Measurements from ENCODE around the gene YPEL4.

Gene YPEL4

GRCh38 chr11:57635246-57635645 is 14.5 kb downstream of the YPEL4 start:
- H3K23ac ChIP-seq (ENCODE audit: low read length): no peak overlapping the region
- H4K8ac ChIP-seq (ENCODE audit: low read depth, low read length): no peak overlapping the region
- no peak overlapping the region for H2AK5ac ChIP-seq (ENCODE audit: low read length)
- H3K79me1 ChIP-seq (ENCODE audit: low read length): peaks cover 3% of the 10 kb centered on the region
- H3K56ac ChIP-seq (ENCODE audit: low read length): no peak overlapping the region
- H3K79me2 ChIP-seq (ENCODE audit: control insufficient read depth, insufficient read depth, low read length): peaks cover 15% of the 10 kb centered on the region
- no peak overlapping the region for H3K27ac ChIP-seq (ENCODE audit: low read depth, low read length)
- no peak for DNase-seq
- H3K18ac ChIP-seq (ENCODE audit: low read length): no peak overlapping the region
- H3K9ac ChIP-seq (ENCODE audit: low read length): no peak overlapping the region
- no peaks in the 10 kb centered on the region for H3K27me3 ChIP-seq (ENCODE audit: insufficient read depth, low read length, poor library complexity)
- H3K4ac ChIP-seq (ENCODE audit: low read depth, low read length): no peak overlapping the region
- H3K4me2 ChIP-seq (ENCODE audit: low read length): no peak overlapping the region
- no peak overlapping the region for H3K4me3 ChIP-seq (ENCODE audit: low read length)
- no CpG with 5 or more reads among the region's 8 CpGs for WGBS (ENCODE audit: extremely low coverage, insufficient coverage, low lambda C conversion rate)
- H4K5ac ChIP-seq (ENCODE audit: low read length): no peak overlapping the region
- H3K36me3 ChIP-seq (ENCODE audit: control insufficient read depth, insufficient read depth, low read length): no peaks in the 10 kb centered on the region
- H2BK120ac ChIP-seq (ENCODE audit: low read depth, low read length): no peak overlapping the region
- no peak overlapping the region for H2BK15ac ChIP-seq (replicated peaks; ENCODE audit: low read depth)
- H3K4me1 ChIP-seq (ENCODE audit: control insufficient read depth, low read depth, low read length): peaks cover 5% of the 10 kb centered on the region
- H2BK5ac ChIP-seq (ENCODE audit: low read length): no peak overlapping the region

GRCh38 chr11:57634311-57634710 is 15.4 kb downstream of the YPEL4 start:
- Histone ChIP-seq H2BK15ac (replicated peaks; ENCODE audit: low read depth) (no peak overlapping the region), H3K23ac (ENCODE audit: low read length) (no peak overlapping the region), H2AK5ac (ENCODE audit: low read length) (no peak overlapping the region), H3K18ac (ENCODE audit: low read length) (no peak overlapping the region), H3K27me3 (ENCODE audit: insufficient read depth, low read length, poor library complexity) (no peaks in the 10 kb centered on the region), H4K5ac (ENCODE audit: low read length) (no peak overlapping the region), H3K4me2 (ENCODE audit: low read length) (no peak overlapping the region), H4K8ac (ENCODE audit: low read depth, low read length) (no peak overlapping the region), H2BK5ac (ENCODE audit: low read length) (no peak overlapping the region), H3K9ac (ENCODE audit: low read length) (no peak overlapping the region), H3K4me3 (ENCODE audit: low read length) (no peak overlapping the region), H3K4ac (ENCODE audit: low read depth, low read length) (no peak overlapping the region), H3K79me1 (ENCODE audit: low read length) (peaks cover 3% of the 10 kb centered on the region), H2BK120ac (ENCODE audit: low read depth, low read length) (no peak overlapping the region), H3K79me2 (ENCODE audit: control insufficient read depth, insufficient read depth, low read length) (peaks cover 8% of the 10 kb centered on the region), H3K4me1 (ENCODE audit: control insufficient read depth, low read depth, low read length) (peaks cover 5% of the 10 kb centered on the region), H3K27ac (ENCODE audit: low read depth, low read length) (no peak overlapping the region), H3K56ac (ENCODE audit: low read length) (no peak overlapping the region), H3K36me3 (ENCODE audit: control insufficient read depth, insufficient read depth, low read length) (no peaks in the 10 kb centered on the region)
- DNase-seq: no peak

- Histone ChIP-seq H3K79me2 (ENCODE audit: control insufficient read depth, insufficient read depth, low read length) (peaks cover 3% of the 10 kb centered on the region), H3K4me2 (ENCODE audit: low read length) (no peak overlapping the region)
- no peak for DNase-seq
Observed at GRCh38 chr11:57633394-57634070, 16.2 kb downstream of the YPEL4 start.

DNA sequence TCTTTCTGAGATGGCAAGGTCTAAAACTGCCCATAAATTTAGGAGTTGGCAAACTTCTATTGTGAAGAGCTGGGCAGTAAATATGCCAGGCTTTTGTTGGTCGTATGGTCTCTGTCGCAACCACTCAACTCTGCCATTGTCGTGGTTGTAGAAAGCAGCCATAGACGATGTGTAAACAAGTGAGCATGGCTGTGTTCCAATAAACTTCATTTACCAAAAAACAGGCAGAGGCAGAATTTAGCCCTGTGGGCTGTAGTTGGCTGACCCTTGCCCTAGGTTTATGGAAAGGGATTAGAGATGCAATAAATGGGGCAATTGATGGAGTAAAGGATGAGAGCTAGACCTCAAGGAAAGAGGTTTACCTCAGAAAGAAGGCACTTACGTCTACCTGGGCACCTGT is 17.6 kb downstream of the YPEL4 start:
- Histone ChIP-seq H3K18ac (ENCODE audit: low read length) (no peak overlapping the region), H3K27ac (ENCODE audit: low read depth, low read length) (no peak overlapping the region), H2BK5ac (ENCODE audit: low read length) (no peak overlapping the region), H4K5ac (ENCODE audit: low read length) (no peak overlapping the region), H3K4ac (ENCODE audit: low read depth, low read length) (no peak overlapping the region), H4K8ac (ENCODE audit: low read depth, low read length) (no peak overlapping the region), H3K4me1 (ENCODE audit: control insufficient read depth, low read depth, low read length) (peaks cover under 1% of the 10 kb centered on the region), H3K23ac (ENCODE audit: low read length) (no peak overlapping the region), H3K4me2 (ENCODE audit: low read length) (no peak overlapping the region), H3K9ac (ENCODE audit: low read length) (no peak overlapping the region), H3K56ac (ENCODE audit: low read length) (no peak overlapping the region), H3K79me2 (ENCODE audit: control insufficient read depth, insufficient read depth, low read length) (no peaks in the 10 kb centered on the region), H2BK120ac (ENCODE audit: low read depth, low read length) (no peak overlapping the region), H3K4me3 (ENCODE audit: low read length) (no peak overlapping the region), H2BK15ac (replicated peaks; ENCODE audit: low read depth) (no peak overlapping the region), H3K79me1 (ENCODE audit: low read length) (no peaks in the 10 kb centered on the region), H2AK5ac (ENCODE audit: low read length) (no peak overlapping the region), H3K36me3 (ENCODE audit: control insufficient read depth, insufficient read depth, low read length) (no peaks in the 10 kb centered on the region), H3K27me3 (ENCODE audit: insufficient read depth, low read length, poor library complexity) (no peaks in the 10 kb centered on the region)
- WGBS (ENCODE audit: extremely low coverage, insufficient coverage, low lambda C conversion rate): no CpG with 5 or more reads among the region's 5 CpGs
- no peak for DNase-seq

More at GRCh38 chr11:57633394-57634070, 16.2 kb downstream of the YPEL4 start:
- Histone ChIP-seq H2BK120ac (ENCODE audit: low read depth, low read length) (no peak overlapping the region), H2BK5ac (ENCODE audit: low read length) (no peak overlapping the region), H2AK5ac (ENCODE audit: low read length) (no peak overlapping the region), H2BK15ac (replicated peaks; ENCODE audit: low read depth) (no peak overlapping the region), H3K23ac (ENCODE audit: low read length) (no peak overlapping the region), H3K36me3 (ENCODE audit: control insufficient read depth, insufficient read depth, low read length) (no peaks in the 10 kb centered on the region), H3K9ac (ENCODE audit: low read length) (no peak overlapping the region), H4K8ac (ENCODE audit: low read depth, low read length) (no peak overlapping the region), H3K4me3 (ENCODE audit: low read length) (no peak overlapping the region), H3K4ac (ENCODE audit: low read depth, low read length) (no peak overlapping the region), H4K5ac (ENCODE audit: low read length) (no peak overlapping the region), H3K4me1 (ENCODE audit: control insufficient read depth, low read depth, low read length) (peaks cover 5% of the 10 kb centered on the region), H3K18ac (ENCODE audit: low read length) (no peak overlapping the region), H3K27me3 (ENCODE audit: insufficient read depth, low read length, poor library complexity) (no peaks in the 10 kb centered on the region), H3K27ac (ENCODE audit: low read depth, low read length) (no peak overlapping the region), H3K56ac (ENCODE audit: low read length) (no peak overlapping the region), H3K79me1 (ENCODE audit: low read length) (no peaks in the 10 kb centered on the region)
- WGBS (ENCODE audit: extremely low coverage, insufficient coverage, low lambda C conversion rate): no CpG with 5 or more reads among the region's 6 CpGs

GRCh38 chr11:57630171-57630570 is 19.5 kb downstream of the YPEL4 start:
- H2BK120ac ChIP-seq (ENCODE audit: low read depth, low read length): no peak overlapping the region
- H3K4me3 ChIP-seq (ENCODE audit: low read length): no peak overlapping the region
- H3K56ac ChIP-seq (ENCODE audit: low read length): no peak overlapping the region
- H3K9ac ChIP-seq (ENCODE audit: low read length): no peak overlapping the region
- WGBS (ENCODE audit: extremely low coverage, insufficient coverage, low lambda C conversion rate): no CpG with 5 or more reads among the region's 2 CpGs
- no peak overlapping the region for H2BK5ac ChIP-seq (ENCODE audit: low read length)
- H3K36me3 ChIP-seq (ENCODE audit: control insufficient read depth, insufficient read depth, low read length): no peaks in the 10 kb centered on the region
- H4K8ac ChIP-seq (ENCODE audit: low read depth, low read length): no peak overlapping the region
- H3K4me2 ChIP-seq (ENCODE audit: low read length): no peak overlapping the region
- no peak overlapping the region for H3K23ac ChIP-seq (ENCODE audit: low read length)
- no peaks in the 10 kb centered on the region for H3K4me1 ChIP-seq (ENCODE audit: control insufficient read depth, low read depth, low read length)
- H3K79me1 ChIP-seq (ENCODE audit: low read length): no peaks in the 10 kb centered on the region
- no peak overlapping the region for H3K4ac ChIP-seq (ENCODE audit: low read depth, low read length)
- H3K79me2 ChIP-seq (ENCODE audit: control insufficient read depth, insufficient read depth, low read length): no peaks in the 10 kb centered on the region
- H3K27me3 ChIP-seq (ENCODE audit: insufficient read depth, low read length, poor library complexity): no peaks in the 10 kb centered on the region
- no peak for DNase-seq
- H3K18ac ChIP-seq (ENCODE audit: low read length): no peak overlapping the region
- no peak overlapping the region for H3K27ac ChIP-seq (ENCODE audit: low read depth, low read length)
- H4K5ac ChIP-seq (ENCODE audit: low read length): no peak overlapping the region
- H2AK5ac ChIP-seq (ENCODE audit: low read length): no peak overlapping the region
- no peak overlapping the region for H2BK15ac ChIP-seq (replicated peaks; ENCODE audit: low read depth)

- H3K4me3 ChIP-seq (ENCODE audit: low read length): no peak overlapping the region
- no peak overlapping the region for H3K56ac ChIP-seq (ENCODE audit: low read length)
- H3K4me2 ChIP-seq (ENCODE audit: low read length): no peak overlapping the region
- H3K4me1 ChIP-seq (ENCODE audit: control insufficient read depth, low read depth, low read length): no peaks in the 10 kb centered on the region
- no peak overlapping the region for H2BK15ac ChIP-seq (replicated peaks; ENCODE audit: low read depth)
- H3K36me3 ChIP-seq (ENCODE audit: control insufficient read depth, insufficient read depth, low read length): no peaks in the 10 kb centered on the region
- no peak overlapping the region for H2BK120ac ChIP-seq (ENCODE audit: low read depth, low read length)
- no peak overlapping the region for H3K9ac ChIP-seq (ENCODE audit: low read length)
- H3K79me1 ChIP-seq (ENCODE audit: low read length): no peaks in the 10 kb centered on the region
- no peak overlapping the region for H2AK5ac ChIP-seq (ENCODE audit: low read length)
- WGBS (ENCODE audit: extremely low coverage, insufficient coverage, low lambda C conversion rate): no CpG with 5 or more reads among the region's 1 CpG
- H3K23ac ChIP-seq (ENCODE audit: low read length): no peak overlapping the region
- H3K4ac ChIP-seq (ENCODE audit: low read depth, low read length): no peak overlapping the region
- H4K5ac ChIP-seq (ENCODE audit: low read length): no peak overlapping the region
- no peaks in the 10 kb centered on the region for H3K79me2 ChIP-seq (ENCODE audit: control insufficient read depth, insufficient read depth, low read length)
- H3K27ac ChIP-seq (ENCODE audit: low read depth, low read length): no peak overlapping the region
- no peak overlapping the region for H4K8ac ChIP-seq (ENCODE audit: low read depth, low read length)
- no peak overlapping the region for H2BK5ac ChIP-seq (ENCODE audit: low read length)
- DNase-seq: no peak
- H3K27me3 ChIP-seq (ENCODE audit: insufficient read depth, low read length, poor library complexity): no peaks in the 10 kb centered on the region
- no peak overlapping the region for H3K18ac ChIP-seq (ENCODE audit: low read length)
Observed at GRCh38 chr11:57626895-57627294, 22.8 kb downstream of the YPEL4 start.
